NCI-H345 treated with DMSO at 0.1 percent for 48 hours (cell line): ENCODE measurements around the gene CBLIF.
"Not testable (repeated sequence)": the region's sequence is repeated elsewhere in the genome, so short reads cannot be mapped to it uniquely, and the experiment has no call there.

Experiments used
- DNase-seq: peaks from one replicate; lab custom pipeline; 2025; ENCODE audit not compliant: unreplicated experiment; lab: John Stamatoyannopoulos, UW

The CBLIF gene

GRCh38 chr11:59845399-59845798 is at the start of gene CBLIF:
CBLIF (minus strand) TSS chr11:59845499; CDS start chr11:59845453, 46 bp downstream.
- no peak for DNase-seq

GRCh38 chr11:59894616-59895015 is 49.3 kb upstream of the CBLIF start:
- DNase-seq: no peak

GRCh38 chr11:59891781-59892181 is 46.5 kb upstream of the CBLIF start:
- no peak for DNase-seq

- not testable (repeated sequence) for DNase-seq
Measured at GRCh38 chr11:59887156-59887555, 41.9 kb upstream of the CBLIF start.

- DNase-seq: no peak
Measured at GRCh38 chr11:59883597-59883996, 38.3 kb upstream of the CBLIF start.

- DNase-seq: no peak
Measured at GRCh38 chr11:59879567-59879966, 34.3 kb upstream of the CBLIF start.

- DNase-seq: no peak
Measured at GRCh38 chr11:59878575-59878974, 33.3 kb upstream of the CBLIF start, which contains the start of gene OOSP3. OOSP3 (plus strand) TSS chr11:59878782; CDS start chr11:59878809, 27 bp downstream.

GRCh38 chr11:59877784-59878183 is 32.5 kb upstream of the CBLIF start:
- no peak for DNase-seq

GRCh38 chr11:59877325-59877724 is 32.0 kb upstream of the CBLIF start:
- no peak for DNase-seq

GRCh38 chr11:59875856-59876519 is 30.7 kb upstream of the CBLIF start:
- DNase-seq: no peak

- no peak for DNase-seq
Measured at GRCh38 chr11:59872076-59872475, 26.8 kb upstream of the CBLIF start.

GRCh38 chr11:59867946-59868345 is 22.6 kb upstream of the CBLIF start:
- DNase-seq: no peak

GRCh38 chr11:59866836-59867235 is 21.5 kb upstream of the CBLIF start:
- no peak for DNase-seq

GRCh38 chr11:59866397-59866796 is 21.1 kb upstream of the CBLIF start, which contains the start of gene TCN1:
TCN1 (minus strand) TSS chr11:59866487; CDS start chr11:59866470, 17 bp downstream.
- DNase-seq: no peak

GRCh38 chr11:59865031-59865430 is 19.7 kb upstream of the CBLIF start:
- no peak for DNase-seq

- no peak for DNase-seq
Measured at GRCh38 chr11:59862252-59862651, 17.0 kb upstream of the CBLIF start.

- DNase-seq: no peak
Measured at GRCh38 chr11:59859673-59860072, 14.4 kb upstream of the CBLIF start.

GRCh38 chr11:59857439-59858434 is 12.4 kb upstream of the CBLIF start:
- no peak for DNase-seq

- no peak for DNase-seq
Measured at GRCh38 chr11:59854871-59855270, 9.6 kb upstream of the CBLIF start.

- DNase-seq: not testable (repeated sequence)
Measured at GRCh38 chr11:59851416-59851815, 6.1 kb upstream of the CBLIF start.

- not testable (repeated sequence) for DNase-seq
Measured at GRCh38 chr11:59849551-59849950, 4.3 kb upstream of the CBLIF start.

- no peak for DNase-seq
Measured at GRCh38 chr11:59849129-59849528, 3.8 kb upstream of the CBLIF start.
